ENCODE data around the gene FXR2.
A peak's percentile ranks its signal among the peaks of the same experiment; 100 is the strongest.

The FXR2 gene

DNA sequence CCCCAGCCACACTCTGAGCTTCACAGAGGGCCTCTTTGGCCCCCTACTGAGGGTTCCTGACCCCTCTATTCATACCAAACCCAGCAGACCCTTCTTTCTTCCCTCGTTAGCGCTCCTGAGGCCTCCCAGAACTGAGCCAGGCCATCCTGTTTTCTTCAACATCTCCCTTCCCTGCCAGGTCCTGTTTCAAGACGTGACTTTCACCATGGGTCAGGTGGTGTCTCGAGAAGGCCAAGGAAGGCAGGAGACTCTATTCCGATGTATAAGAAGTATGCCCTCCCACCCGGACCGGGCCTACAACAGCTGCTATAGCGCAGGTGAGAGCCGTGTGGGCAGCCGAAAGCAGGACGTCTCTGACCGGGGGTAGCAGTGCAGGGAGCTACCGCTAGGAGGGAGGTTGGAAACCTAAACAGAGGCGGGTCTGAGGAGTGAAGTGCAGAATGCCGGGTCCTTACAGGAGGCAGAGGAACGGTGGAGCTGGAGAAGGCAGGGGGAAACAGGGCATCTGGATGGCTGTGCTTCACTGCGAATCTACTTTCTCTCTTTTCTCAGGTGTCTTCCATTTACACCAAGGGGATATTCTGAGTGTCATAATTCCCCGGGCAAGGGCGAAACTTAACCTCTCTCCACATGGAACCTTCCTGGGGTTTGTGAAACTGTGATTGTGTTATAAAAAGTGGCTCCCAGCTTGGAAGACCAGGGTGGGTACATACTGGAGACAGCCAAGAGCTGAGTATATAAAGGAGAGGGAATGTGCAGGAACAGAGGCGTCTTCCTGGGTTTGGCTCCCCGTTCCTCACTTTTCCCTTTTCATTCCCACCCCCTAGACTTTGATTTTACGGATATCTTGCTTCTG is 54.3 kb downstream of the FXR2 start:
- H3K9me3 Mint-ChIP-seq: no peaks in the 10 kb centered on the region
- peaks cover 18 to 30% of the 10 kb centered on the region in 2 donors for H3K36me3 Mint-ChIP-seq
- ATAC-seq (replicated peaks) (peak; percentile 47 to 51), DNase-seq (peak; percentile 59)
- no peaks in the 10 kb centered on the region for H3K27me3 Mint-ChIP-seq
- peak overlapping the region; percentile 99 for H3K27ac Mint-ChIP-seq
- H3K4me3 Mint-ChIP-seq: peak overlapping the region; percentile 93 to 98
- peaks cover 54 to 68% of the 10 kb centered on the region in 2 donors for H3K4me1 Mint-ChIP-seq

DNA sequence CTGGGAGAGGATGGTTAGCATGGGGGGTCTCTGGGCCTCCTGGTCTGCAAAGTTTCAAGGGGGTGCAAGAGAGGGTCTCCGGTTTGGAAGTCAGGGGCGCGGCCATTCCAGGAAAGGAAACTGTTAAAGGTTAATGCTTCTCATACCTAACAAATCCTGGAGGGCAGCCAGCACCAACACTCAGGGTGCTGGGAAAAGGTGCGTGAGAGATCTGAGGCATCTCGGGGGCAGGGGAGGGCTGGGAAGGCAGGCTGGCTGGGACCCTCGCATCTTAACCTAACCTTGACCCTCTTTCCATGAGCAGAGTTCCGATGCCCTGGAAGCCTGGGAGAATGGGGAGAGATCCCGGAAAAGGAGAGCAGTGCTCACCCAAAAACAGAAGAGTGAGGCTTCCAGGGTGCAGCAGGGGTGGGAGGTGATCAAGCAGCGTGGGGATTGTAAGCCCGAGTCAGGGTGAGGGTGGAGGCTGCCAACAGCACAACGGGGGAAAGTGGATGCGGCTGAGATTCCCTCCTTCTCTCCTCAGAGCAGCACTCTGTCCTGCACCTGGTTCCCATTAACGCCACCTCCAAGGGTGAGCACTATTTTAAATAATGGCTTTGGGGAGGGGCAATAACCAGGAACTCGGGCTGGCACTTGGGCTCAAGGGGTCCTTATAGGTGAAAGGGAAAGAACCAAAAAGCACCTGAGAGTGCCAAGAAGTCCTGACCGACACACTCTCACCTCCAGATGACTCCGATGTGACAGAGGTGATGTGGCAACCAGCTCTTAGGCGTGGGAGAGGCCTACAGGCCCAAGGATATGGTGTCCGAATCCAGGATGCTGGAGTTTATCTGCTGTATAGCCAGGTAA is 55.2 kb downstream of the FXR2 start:
- no peak for DNase-seq
- no peak for ATAC-seq (replicated peaks)
- Mint-ChIP-seq H3K27me3 (no peaks in the 10 kb centered on the region), H3K4me3 (peak overlapping the region; percentile 93 to 98), H3K9me3 (no peaks in the 10 kb centered on the region), H3K36me3 (peaks cover 14 to 24% of the 10 kb centered on the region in 2 donors), H3K27ac (peak overlapping the region; percentile 99), H3K4me1 (peaks cover 59 to 76% of the 10 kb centered on the region in 2 donors)

- ATAC-seq (replicated peaks): no peak
- no peak for DNase-seq
- peaks cover 59 to 76% of the 10 kb centered on the region in 2 donors for H3K4me1 Mint-ChIP-seq
- no peaks in the 10 kb centered on the region for H3K9me3 Mint-ChIP-seq
- no peaks in the 10 kb centered on the region for H3K27me3 Mint-ChIP-seq
- peaks cover 12 to 20% of the 10 kb centered on the region in 2 donors for H3K36me3 Mint-ChIP-seq
- peak within 1 kb of the TSS; percentile 93 to 98 for H3K4me3 Mint-ChIP-seq
- peak within 1 kb of the TSS; percentile 97 for H3K27ac Mint-ChIP-seq
Measured at GRCh38 chr17:7558544-7559319, 56.0 kb downstream of the FXR2 start, which contains the start of gene TNFSF13. Gene TNFSF13, plus strand, starts transcription at chr17:7558750. Its CDS starts 290 bp downstream, at chr17:7559040.

- no peaks in the 10 kb centered on the region for H3K9me3 Mint-ChIP-seq
- H3K4me1 Mint-ChIP-seq: peaks cover 64 to 81% of the 10 kb centered on the region in 2 donors
- ATAC-seq (replicated peaks) (peak; percentile 62 to 63), DNase-seq (peak; percentile 76)
- no peaks in the 10 kb centered on the region for H3K27me3 Mint-ChIP-seq
- H3K27ac Mint-ChIP-seq: peak overlapping the region; percentile 97
- peak overlapping the region; percentile 93 to 98 for H3K4me3 Mint-ChIP-seq
- H3K36me3 Mint-ChIP-seq: peaks cover 13 to 20% of the 10 kb centered on the region in 2 donors
Measured at GRCh38 chr17:7557775-7558543, 56.7 kb downstream of the FXR2 start.

GRCh38 chr17:7557147-7557764 is 57.4 kb downstream of the FXR2 start:
- no peak for ATAC-seq (replicated peaks)
- DNase-seq: no peak
- Mint-ChIP-seq H3K27ac (no peak overlapping the region), H3K27me3 (no peaks in the 10 kb centered on the region), H3K36me3 (peaks cover 9 to 13% of the 10 kb centered on the region in 2 donors), H3K4me3 (no peak overlapping the region), H3K4me1 (peaks cover 61 to 79% of the 10 kb centered on the region in 2 donors), H3K9me3 (no peaks in the 10 kb centered on the region)

DNA sequence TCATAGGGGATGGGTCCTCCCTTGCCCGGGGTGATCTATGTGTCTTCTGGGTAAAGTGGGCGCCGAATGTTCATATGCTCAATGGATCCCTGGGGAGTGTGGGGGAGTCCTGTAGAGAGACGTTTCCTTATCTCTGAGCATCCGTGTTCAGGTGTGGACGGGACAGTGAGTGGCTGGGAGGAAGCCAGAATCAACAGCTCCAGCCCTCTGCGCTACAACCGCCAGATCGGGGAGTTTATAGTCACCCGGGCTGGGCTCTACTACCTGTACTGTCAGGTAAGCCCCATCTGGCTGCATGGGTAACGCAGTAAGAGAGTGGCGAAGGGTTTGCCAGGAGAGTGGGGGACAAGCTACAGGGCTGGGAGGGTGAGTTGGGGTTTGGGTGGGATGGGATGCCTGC is 58.1 kb downstream of the FXR2 start:
- ATAC-seq (replicated peaks) (no peak), DNase-seq (no peak)
- Mint-ChIP-seq H3K36me3 (peaks cover 9 to 12% of the 10 kb centered on the region in 2 donors), H3K27ac (peak overlapping the region; percentile 70), H3K9me3 (no peaks in the 10 kb centered on the region), H3K4me1 (peaks cover 63 to 85% of the 10 kb centered on the region in 2 donors), H3K27me3 (no peaks in the 10 kb centered on the region), H3K4me3 (no peak overlapping the region)

GRCh38 chr17:7555320-7555948 is 59.3 kb downstream of the FXR2 start:
- no peak for DNase-seq
- Mint-ChIP-seq H3K36me3 (peaks cover 4 to 6% of the 10 kb centered on the region in 2 donors), H3K9me3 (no peaks in the 10 kb centered on the region), H3K4me3 (no peak overlapping the region), H3K4me1 (peaks cover 67 to 87% of the 10 kb centered on the region in 2 donors), H3K27ac (peak overlapping the region; percentile 38), H3K27me3 (no peaks in the 10 kb centered on the region)
- no peak for ATAC-seq (replicated peaks)

- H3K36me3 Mint-ChIP-seq: peaks cover 0 to 4% of the 10 kb centered on the region in 2 donors
- ATAC-seq (replicated peaks) (no peak), DNase-seq (no peak)
- peaks cover 60 to 83% of the 10 kb centered on the region in 2 donors for H3K4me1 Mint-ChIP-seq
- H3K27me3 Mint-ChIP-seq: no peaks in the 10 kb centered on the region
- no peaks in the 10 kb centered on the region for H3K9me3 Mint-ChIP-seq
- H3K27ac Mint-ChIP-seq: peak overlapping the region; percentile 95
- H3K4me3 Mint-ChIP-seq: peak overlapping the region; percentile 6 to 29
Measured at GRCh38 chr17:7553356-7553755, 61.3 kb downstream of the FXR2 start.

DNA sequence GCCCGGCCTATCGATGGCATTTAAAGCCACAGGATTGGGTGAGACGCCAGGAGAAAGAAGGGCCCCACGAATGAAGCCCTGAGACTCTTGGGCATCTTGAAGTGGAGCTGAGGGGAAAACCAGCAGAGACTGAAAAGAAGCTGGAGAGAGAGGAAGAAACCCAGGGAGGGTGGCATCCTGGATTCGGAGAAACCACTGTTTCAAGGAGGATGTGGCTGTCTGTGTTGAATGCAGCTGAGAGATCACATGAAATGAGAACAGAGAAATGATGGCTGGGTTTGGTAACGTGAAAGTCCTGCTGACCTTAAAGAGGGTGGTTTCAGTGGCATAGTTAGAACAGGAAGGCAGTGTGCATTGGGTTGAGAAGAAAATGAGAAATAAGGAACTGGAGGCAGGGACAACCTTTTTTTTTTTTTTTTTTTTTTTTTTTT is 62.1 kb downstream of the FXR2 start:
- peaks cover 58 to 83% of the 10 kb centered on the region in 2 donors for H3K4me1 Mint-ChIP-seq
- H3K27me3 Mint-ChIP-seq: no peaks in the 10 kb centered on the region
- peaks cover 0 to 4% of the 10 kb centered on the region in 2 donors for H3K36me3 Mint-ChIP-seq
- peak; percentile 69 for DNase-seq
- no peaks in the 10 kb centered on the region for H3K9me3 Mint-ChIP-seq
- ATAC-seq (replicated peaks): peak; percentile 90
- H3K4me3 Mint-ChIP-seq: peak overlapping the region; percentile 3 to 48
- peak overlapping the region; percentile 95 for H3K27ac Mint-ChIP-seq

- Mint-ChIP-seq H3K4me1 (peaks cover 50 to 78% of the 10 kb centered on the region in 2 donors), H3K27ac (peak overlapping the region; percentile 74), H3K36me3 (peaks cover 0 to 4% of the 10 kb centered on the region in 2 donors), H3K4me3 (no peak overlapping the region), H3K27me3 (no peaks in the 10 kb centered on the region), H3K9me3 (no peaks in the 10 kb centered on the region)
- DNase-seq: no peak
- no peak for ATAC-seq (replicated peaks)
Measured at GRCh38 chr17:7551396-7551795, 63.3 kb downstream of the FXR2 start.

DNA sequence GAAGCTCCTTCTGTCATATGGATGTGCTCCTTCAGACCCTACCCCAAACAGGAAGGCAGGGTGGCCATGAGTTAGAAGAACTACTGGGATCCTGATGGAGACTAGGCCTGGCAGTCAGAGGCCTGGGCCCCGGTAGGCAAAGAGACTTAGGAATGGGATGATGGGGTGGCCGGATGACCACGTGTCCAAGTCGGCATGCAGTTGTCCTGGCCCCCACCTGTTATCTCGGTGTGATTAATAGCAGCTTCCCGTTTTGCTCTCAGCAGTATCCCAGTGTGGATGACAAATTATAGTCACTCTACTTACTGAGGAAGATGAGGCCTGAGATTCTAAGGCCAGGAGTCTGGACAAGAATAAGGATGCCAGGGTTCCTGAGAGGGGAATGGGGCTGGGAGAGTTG is 64.4 kb downstream of the FXR2 start:
- no peak overlapping the region for H3K4me3 Mint-ChIP-seq
- H3K27ac Mint-ChIP-seq: no peak overlapping the region
- H3K4me1 Mint-ChIP-seq: peaks cover 46 to 72% of the 10 kb centered on the region in 2 donors
- H3K9me3 Mint-ChIP-seq: no peaks in the 10 kb centered on the region
- peaks cover 0 to 3% of the 10 kb centered on the region in 2 donors for H3K36me3 Mint-ChIP-seq
- H3K27me3 Mint-ChIP-seq: no peaks in the 10 kb centered on the region
- ATAC-seq (replicated peaks): no peak
- DNase-seq: no peak

GRCh38 chr17:7549401-7550055 is 65.2 kb downstream of the FXR2 start:
- Mint-ChIP-seq H3K4me3 (peak overlapping the region; percentile 68 to 69), H3K27me3 (no peaks in the 10 kb centered on the region), H3K36me3 (peaks cover 0 to 2% of the 10 kb centered on the region in 2 donors), H3K4me1 (peaks cover 41 to 64% of the 10 kb centered on the region in 2 donors), H3K9me3 (no peaks in the 10 kb centered on the region), H3K27ac (peak overlapping the region; percentile 14)
- ATAC-seq (replicated peaks) (peak; percentile 32 to 45), DNase-seq (no peak)
